Body of pancreas (tissue), 4 donors: Measurements from ENCODE around the gene CD164L2.

Experiments used
- POLR2A ChIP-seq, 3 donors: fragments of 450-650 bp; IDR thresholded peaks; one replicate each; pipeline ENCODE4 v1.6.1; 2016; ENCODE audit warnings: antibody characterized with exemption in 3 of 3, mild to moderate bottlenecking in 2 of 3
- TF ChIP-seq, protein P1 (sequence below), 7 experiments: fragments of 450-650 bp in 4 of 7; fragments of 200-600 bp in 3 of 7; sonication (generic) in 3 of 7; IDR thresholded peaks; one replicate each; pipeline ENCODE4 v1.5.1; 2016 to 2019; ENCODE audit warnings: antibody characterized with exemption in 7 of 7

- TF ChIP-seq, protein P1, sequence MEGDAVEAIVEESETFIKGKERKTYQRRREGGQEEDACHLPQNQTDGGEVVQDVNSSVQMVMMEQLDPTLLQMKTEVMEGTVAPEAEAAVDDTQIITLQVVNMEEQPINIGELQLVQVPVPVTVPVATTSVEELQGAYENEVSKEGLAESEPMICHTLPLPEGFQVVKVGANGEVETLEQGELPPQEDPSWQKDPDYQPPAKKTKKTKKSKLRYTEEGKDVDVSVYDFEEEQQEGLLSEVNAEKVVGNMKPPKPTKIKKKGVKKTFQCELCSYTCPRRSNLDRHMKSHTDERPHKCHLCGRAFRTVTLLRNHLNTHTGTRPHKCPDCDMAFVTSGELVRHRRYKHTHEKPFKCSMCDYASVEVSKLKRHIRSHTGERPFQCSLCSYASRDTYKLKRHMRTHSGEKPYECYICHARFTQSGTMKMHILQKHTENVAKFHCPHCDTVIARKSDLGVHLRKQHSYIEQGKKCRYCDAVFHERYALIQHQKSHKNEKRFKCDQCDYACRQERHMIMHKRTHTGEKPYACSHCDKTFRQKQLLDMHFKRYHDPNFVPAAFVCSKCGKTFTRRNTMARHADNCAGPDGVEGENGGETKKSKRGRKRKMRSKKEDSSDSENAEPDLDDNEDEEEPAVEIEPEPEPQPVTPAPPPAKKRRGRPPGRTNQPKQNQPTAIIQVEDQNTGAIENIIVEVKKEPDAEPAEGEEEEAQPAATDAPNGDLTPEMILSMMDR (IDR thresholded peaks at IDR 0.05), result no peak
- TF ChIP-seq POLR2A (IDR thresholded peaks at IDR 0.05), result no peak
These were observed 44.2 kb upstream of the CD164L2 start for GRCh38 chr1:27427329-27427728.
